CD4-positive, alpha-beta T cell (primary cell): ENCODE data around the gene TTC34. TPM values are rescaled to one million over a fixed set of nuclear protein-coding genes. Genes with fewer than 3 reads are reported as not detected.

Source experiments
- ATAC-seq: fragments of 200-7000 bp; cut with Tn5 transposase; one replicate; pipeline ENCODE4 v1.10.0; 2022; ENCODE audit warnings: mild to moderate bottlenecking; ENCODE audit not compliant: poor library complexity
- CTCF ChIA-PET: fragments of 350-600 bp; sonication (Branson Sonifier 250); formaldehyde crosslinking; loops from one replicate; lab custom pipeline; 2021; ENCODE audit warnings: antibody characterized with exemption, inconsistent platforms; lab: Charles Lee
- POLR2A ChIA-PET: fragments of 350-600 bp; sonication (Branson Sonifier 250); formaldehyde crosslinking; loops from one replicate; lab custom pipeline; 2021; ENCODE audit warnings: antibody characterized with exemption, inconsistent platforms; lab: Charles Lee
- DNase-seq, 14 experiments: peaks; one replicate each; pipeline ENCODE4 v3.0.0-alpha.2; 2013 to 2020; ENCODE audit warnings: mixed read lengths in 2 of 14
- H3K27ac ChIP-seq, 2 donors: one replicate each; pipeline versions ENCODE4 v1.5.1 to v1.7.0; 2013; ENCODE audit warnings: low read length in 2 of 2, low read depth in 1 of 2, mild to moderate bottlenecking in 1 of 2
- H3K27me3 ChIP-seq, 2 experiments: 1 replicate in 1 of 2; 2 replicates in 1 of 2; pipeline versions ENCODE4 v1.6.1 to v1.7.0; 2013; ENCODE audit warnings: low read length in 2 of 2, control low read depth in 1 of 2, mild to moderate bottlenecking in 1 of 2, moderate library complexity in 1 of 2; ENCODE audit not compliant: insufficient read depth in 2 of 2, control insufficient read depth in 1 of 2
- H3K36me3 ChIP-seq: one replicate; pipeline ENCODE4 v1.6.1; 2013; ENCODE audit warnings: low read length, control low read depth; ENCODE audit not compliant: insufficient read depth
- H3K4me1 ChIP-seq: one replicate; pipeline ENCODE4 v1.6.1; 2013; ENCODE audit warnings: low read length, control low read depth; ENCODE audit not compliant: insufficient read depth
- H3K4me3 ChIP-seq: one replicate; pipeline ENCODE4 v1.5.1; 2013; ENCODE audit warnings: mild to moderate bottlenecking, low read length, moderate library complexity
- H3K9me3 ChIP-seq, 2 experiments: 1 replicate in 1 of 2; 2 replicates in 1 of 2; pipeline versions ENCODE4 v1.6.1 to v1.7.0; 2013; ENCODE audit warnings: low read length in 2 of 2, mild to moderate bottlenecking in 2 of 2, control low read depth in 1 of 2, moderate library complexity in 1 of 2; ENCODE audit not compliant: control insufficient read depth in 1 of 2, insufficient read depth in 1 of 2
- H3K27ac Mint-ChIP-seq: one replicate; pipeline ENCODE4 v1.8.0; 2020; ENCODE audit warnings: mixed read lengths
- H3K27me3 Mint-ChIP-seq: one replicate; pipeline ENCODE4 v1.8.0; 2021; ENCODE audit warnings: mixed read lengths
- H3K36me3 Mint-ChIP-seq: one replicate; pipeline ENCODE4 v1.8.0; 2021; ENCODE audit warnings: low read depth, mixed read lengths
- H3K4me1 Mint-ChIP-seq: one replicate; pipeline ENCODE4 v1.8.0; 2021; ENCODE audit warnings: low read depth, mixed read lengths
- H3K4me3 Mint-ChIP-seq: one replicate; pipeline ENCODE4 v1.8.0; 2020; ENCODE audit warnings: mild to moderate bottlenecking, mixed read lengths
- H3K9me3 Mint-ChIP-seq: one replicate; pipeline ENCODE4 v1.8.0; 2020; ENCODE audit warnings: mixed read lengths
- CTCF ChIP-seq: fragments of 200-600 bp; IDR thresholded peaks from one replicate; pipeline ENCODE4 v1.8.0; 2022; ENCODE audit warnings: antibody characterized with exemption, mild to moderate bottlenecking
- intact Hi-C, 2 experiments: fragments of 100-400 bp; cut with DNase I in 1 of 2; cut with micrococcal nuclease in 1 of 2; formaldehyde crosslinking; loops; one replicate each; pipeline versions ENCODE4 v1.15.1 to v1.9.0; 2023 to 2025; cut with DNase I, micrococcal nuclease
- total RNA-seq, 174 experiments: library from RNA in 2 of 174; stranded (reverse) in 2 of 174; gene quantifications; one replicate each; pipeline ENCODE4 v1.2.3 and lab custom pipeline; 2021 to 2026

The TTC34 gene
- total RNA-seq, 2 experiments from 2014 or later: 1.3 TPM

GRCh38 chr1:2802421-2802961, 998 bp upstream of the TTC34 start:
- no peak for ATAC-seq
- Histone ChIP-seq H3K27me3 (peaks cover 0 to 5% of the 10 kb centered on the region in 2 experiments), H3K4me3 (no peak overlapping the region), H3K27ac (no peak overlapping the region), H3K9me3 (peaks cover 0 to 10% of the 10 kb centered on the region in 2 experiments), H3K4me1 (peaks cover 8% of the 10 kb centered on the region), H3K36me3 (no peaks in the 10 kb centered on the region)
- POLR2A ChIA-PET: no interaction called here
- CTCF ChIA-PET: no interaction called here
- H3K4me3 Mint-ChIP-seq: no peak overlapping the region
- no peak for TF ChIP-seq CTCF
- no peak for DNase-seq
- peaks cover 4% of the 10 kb centered on the region for H3K27me3 Mint-ChIP-seq
- no peaks in the 10 kb centered on the region for H3K4me1 Mint-ChIP-seq
- no peaks in the 10 kb centered on the region for H3K36me3 Mint-ChIP-seq
- intact Hi-C loops: no loop called here
- H3K9me3 Mint-ChIP-seq: no peaks in the 10 kb centered on the region
- H3K27ac Mint-ChIP-seq: no peak overlapping the region

GRCh38 chr1:2801046-2801445, 447 bp downstream of the TTC34 start:
- H3K36me3 Mint-ChIP-seq: no peaks in the 10 kb centered on the region
- Histone ChIP-seq H3K36me3 (no peaks in the 10 kb centered on the region), H3K4me3 (no peak overlapping the region), H3K4me1 (peaks cover 8% of the 10 kb centered on the region), H3K27me3 (peaks cover 0 to 5% of the 10 kb centered on the region in 2 experiments), H3K9me3 (peaks cover 0 to 20% of the 10 kb centered on the region in 2 experiments), H3K27ac (no peak overlapping the region)
- no peak overlapping the region for H3K4me3 Mint-ChIP-seq
- no peaks in the 10 kb centered on the region for H3K4me1 Mint-ChIP-seq
- no peak overlapping the region for H3K27ac Mint-ChIP-seq
- intact Hi-C loops: no loop called here
- no peak for DNase-seq
- no peak for ATAC-seq
- no peak for TF ChIP-seq CTCF
- ChIA-PET CTCF (no interaction called here), POLR2A (no interaction called here)
- H3K27me3 Mint-ChIP-seq: peaks cover 9% of the 10 kb centered on the region
- no peaks in the 10 kb centered on the region for H3K9me3 Mint-ChIP-seq

- no peak overlapping the region for H3K27ac ChIP-seq
- H3K27me3 Mint-ChIP-seq: peaks cover 13% of the 10 kb centered on the region
- no peaks in the 10 kb centered on the region for H3K4me1 Mint-ChIP-seq
- H3K27ac Mint-ChIP-seq: no peak overlapping the region
- POLR2A ChIA-PET: no interaction called here
- peaks cover 8% of the 10 kb centered on the region for H3K4me1 ChIP-seq
- H3K9me3 ChIP-seq: peaks cover 0 to 16% of the 10 kb centered on the region in 2 experiments
- H3K36me3 Mint-ChIP-seq: no peaks in the 10 kb centered on the region
- CTCF ChIA-PET: no interaction called here
- ATAC-seq (no peak), DNase-seq (no peak)
- no peak for TF ChIP-seq CTCF
- intact Hi-C loops: no loop called here
- peaks cover 1% of the 10 kb centered on the region for H3K9me3 Mint-ChIP-seq
- H3K36me3 ChIP-seq: no peaks in the 10 kb centered on the region
- no peak overlapping the region for H3K4me3 Mint-ChIP-seq
- H3K4me3 ChIP-seq: no peak overlapping the region
- peaks cover 0 to 5% of the 10 kb centered on the region in 2 experiments for H3K27me3 ChIP-seq
Observed at GRCh38 chr1:2800664-2801045, 838 bp downstream of the TTC34 start.
